DMS79 treated with DMSO at 0.1 percent for 48 hours (cell line): ENCODE data around the gene CHRNA4.
"Not testable (repeated sequence)": the region's sequence is repeated elsewhere in the genome, so short reads cannot be mapped to it uniquely, and the experiment has no call there.

Source experiments
- DNase-seq: peaks from one replicate; lab custom pipeline; 2025; lab: John Stamatoyannopoulos, UW

CHRNA4 gene

GRCh38 chr20:63350196-63350595, 11.0 kb downstream of the CHRNA4 start:
- DNase-seq, result no peak

- DNase-seq, result no peak
Observed at GRCh38 chr20:63349516-63349895, 11.6 kb downstream of the CHRNA4 start.

GRCh38 chr20:63348828-63349515, 12.2 kb downstream of the CHRNA4 start:
- no peak for DNase-seq

- no peak for DNase-seq
Observed at GRCh38 chr20:63347950-63348827, 13.0 kb downstream of the CHRNA4 start.

- DNase-seq, result no peak
Observed at GRCh38 chr20:63347081-63347741, 13.9 kb downstream of the CHRNA4 start.

GRCh38 chr20:63346131-63347080, 14.7 kb downstream of the CHRNA4 start:
- no peak for DNase-seq

- no peak for DNase-seq
Observed at GRCh38 chr20:63345328-63346100, 15.6 kb downstream of the CHRNA4 start.

- no peak for DNase-seq
Observed at GRCh38 chr20:63344616-63345327, 16.4 kb downstream of the CHRNA4 start.

GRCh38 chr20:63343460-63344445, 17.4 kb downstream of the CHRNA4 start:
- DNase-seq, result no peak

- DNase-seq, result no peak
Observed at GRCh38 chr20:63342561-63343459, 18.3 kb downstream of the CHRNA4 start.

GRCh38 chr20:63340158-63340688, 20.9 kb downstream of the CHRNA4 start:
- not testable (repeated sequence) for DNase-seq

- not testable (repeated sequence) for DNase-seq
Observed at GRCh38 chr20:63339154-63340094, 21.7 kb downstream of the CHRNA4 start.

GRCh38 chr20:63337786-63338420, 23.2 kb downstream of the CHRNA4 start:
- no peak for DNase-seq

GRCh38 chr20:63336232-63336752, 24.9 kb downstream of the CHRNA4 start:
- DNase-seq, result no peak

GRCh38 chr20:63335711-63336110, 25.4 kb downstream of the CHRNA4 start:
- DNase-seq, result no peak

- DNase-seq, result not testable (repeated sequence)
Observed at GRCh38 chr20:63335060-63335459, 26.1 kb downstream of the CHRNA4 start.
